Body of pancreas (tissue), 4 donors: ENCODE results near the gene LCN6. TPM values are rescaled to one million over a fixed set of nuclear protein-coding genes. Genes with fewer than 3 reads are reported as not detected.
A peak's percentile ranks its signal among the peaks of the same experiment; 100 is the strongest.

Experiments
- ATAC-seq: fragments of 150-250 bp; one replicate; pipeline ENCODE4 v1.9.1; 2016
- DNase-seq, 4 donors: peaks; one replicate each; pipeline ENCODE4 v3.0.0-alpha.2; 2019
- H3K27ac ChIP-seq, 4 donors: fragments of 200-600 bp; sonication (generic); 1 replicate in 3 of 4; 2 replicates in 1 of 4; pipeline versions ENCODE4 v1.5.1 to v1.6.1; 2016 to 2019; ENCODE audit warnings: mild to moderate bottlenecking in 1 of 4, mixed read lengths in 1 of 4, moderate library complexity in 1 of 4
- H3K27me3 ChIP-seq, 2 donors: fragments of 200-600 bp; sonication (generic); one replicate each; pipeline ENCODE4 v1.6.0; 2016; ENCODE audit warnings: mild to moderate bottlenecking in 1 of 2
- H3K36me3 ChIP-seq, 2 donors: fragments of 200-600 bp; sonication (generic); replicated peaks in 1 of 2; 2 replicates each; pipeline ENCODE4 v1.5.1; 2016; ENCODE audit warnings: low read depth in 2 of 2; ENCODE audit not compliant: insufficient read depth in 1 of 2
- H3K4me1 ChIP-seq: fragments of 200-600 bp; sonication (generic); one replicate; pipeline ENCODE4 v1.6.0; 2016
- H3K4me3 ChIP-seq, 2 donors: fragments of 200-600 bp; sonication (generic); 1 replicate in 1 of 2; 2 replicates in 1 of 2; pipeline ENCODE4 v1.5.1; 2016 to 2019
- H3K9me3 ChIP-seq, 3 donors: fragments of 200-600 bp; sonication (generic); 1 replicate in 2 of 3; 2 replicates in 1 of 3; pipeline ENCODE4 v1.5.1; 2016
- CTCF ChIP-seq, 7 experiments: fragments of 450-650 bp in 4 of 7; fragments of 200-600 bp in 3 of 7; sonication (generic) in 3 of 7; IDR thresholded peaks; one replicate each; pipeline ENCODE4 v1.5.1; 2016 to 2019; ENCODE audit warnings: antibody characterized with exemption in 7 of 7
- POLR2A ChIP-seq, 3 donors: fragments of 450-650 bp; IDR thresholded peaks; one replicate each; pipeline ENCODE4 v1.6.1; 2016; ENCODE audit warnings: antibody characterized with exemption in 3 of 3, mild to moderate bottlenecking in 2 of 3
- WGBS, 2 donors: methylation state at CpG; one replicate each; pipeline ENCODE4 v1.1.5; 2017; 5-methylcytosine and 5-hydroxymethylcytosine counted together
- intact Hi-C: fragments of 100-400 bp; cut with DNase I; formaldehyde crosslinking; loops from one replicate; pipeline ENCODE4 v1.15.1; 2023
- total RNA-seq, 2 donors: library from RNA; depleted of rRNA; stranded (reverse); fragments of >200 nt; gene quantifications; one replicate each; pipeline ENCODE4 v1.1.0, GENCODE V29; 2016

LCN6 gene
- total RNA-seq, 2 donors from 2014 or later: not detected

GRCh38 chr9:136744773-136745172 lies 3.6 kb downstream of the LCN6 start:
- peaks cover 0 to 14% of the 10 kb centered on the region in 2 donors for H3K27me3 ChIP-seq
- intact Hi-C loops: no loop called here

GRCh38 chr9:136743639-136744211 lies 4.6 kb downstream of the LCN6 start:
- Histone ChIP-seq H3K36me3 (no peaks in the 10 kb centered on the region), H3K27me3 (peaks cover 0 to 14% of the 10 kb centered on the region in 2 donors), H3K4me3 (no peak overlapping the region), H3K9me3 (no peaks in the 10 kb centered on the region), H3K4me1 (peaks cover 36% of the 10 kb centered on the region), H3K27ac (no peak overlapping the region)
- no peak for DNase-seq
- ATAC-seq: no peak
- 93 to 94% methylated on average over 14 to 15 of the region's 16 CpGs for WGBS, 2 donors
- TF ChIP-seq POLR2A (IDR thresholded peaks at IDR 0.05) (no peak), CTCF (IDR thresholded peaks at IDR 0.05) (no peak)
- intact Hi-C loops: no loop called here

More at GRCh38 chr9:136744773-136745172, 3.6 kb downstream of the LCN6 start:
- TF ChIP-seq CTCF (IDR thresholded peaks at IDR 0.05): no peak
- TF ChIP-seq POLR2A (IDR thresholded peaks at IDR 0.05): no peak
- Histone ChIP-seq H3K4me1 (peaks cover 43% of the 10 kb centered on the region), H3K27ac (no peak overlapping the region), H3K36me3 (no peaks in the 10 kb centered on the region), H3K4me3 (no peak overlapping the region), H3K9me3 (no peaks in the 10 kb centered on the region)
- 85% methylated on average over 18 of the region's 18 CpGs; no CpG with 5 or more reads in 1 of the 2 donors for WGBS, 2 donors
- no peak for DNase-seq
- no peak for ATAC-seq

- Histone ChIP-seq H3K4me3 (no peak within 1 kb of the TSS), H3K27me3 (peaks cover 0 to 14% of the 10 kb centered on the region in 2 donors)
- intact Hi-C loops: no loop called here
Observed at GRCh38 chr9:136742591-136743391, 5.5 kb downstream of the LCN6 start, which contains the start of gene LCN10. Gene LCN10 (minus strand): TSS chr9:136742940. CDS start chr9:136742903, 37 bp downstream.

GRCh38 chr9:136741883-136742571 lies 6.3 kb downstream of the LCN6 start:
- peak in 3 of 4 donors; percentile 45 to 52 (median 49) for DNase-seq
- Histone ChIP-seq H3K4me1 (peaks cover 30% of the 10 kb centered on the region), H3K27ac (no peak overlapping the region), H3K27me3 (peaks cover 0 to 14% of the 10 kb centered on the region in 2 donors), H3K4me3 (no peak overlapping the region), H3K36me3 (no peaks in the 10 kb centered on the region), H3K9me3 (no peaks in the 10 kb centered on the region)
- intact Hi-C loops: no loop called here
- 24% methylated on average over 15 to 32 of the region's 32 CpGs for WGBS, 2 donors
- TF ChIP-seq CTCF (IDR thresholded peaks at IDR 0.05) (no peak), POLR2A (IDR thresholded peaks at IDR 0.05) (no peak)
- peak; percentile 40 for ATAC-seq

More at GRCh38 chr9:136742591-136743391, 5.5 kb downstream of the LCN6 start, which contains the start of gene LCN10:
- Histone ChIP-seq H3K9me3 (no peaks in the 10 kb centered on the region), H3K36me3 (no peaks in the 10 kb centered on the region), H3K27ac (no peak within 1 kb of the TSS), H3K4me1 (peaks cover 30% of the 10 kb centered on the region)
- peak; percentile 38 for ATAC-seq
- DNase-seq: peak; percentile 35 to 65 (median 59)
- 11 to 29% methylated on average over 3 to 25 of the region's 25 CpGs for WGBS, 2 donors
- TF ChIP-seq CTCF (IDR thresholded peaks at IDR 0.05) (peak in 5 of 7 experiments; percentile 34 to 45 (median 35)), POLR2A (IDR thresholded peaks at IDR 0.05) (no peak)
